ENCODE data around the gene CLSTN3. TPM values are rescaled to one million over a fixed set of nuclear protein-coding genes. Genes with fewer than 3 reads are reported as not detected.
A peak's percentile ranks its signal among the peaks of the same experiment; 100 is the strongest.

Gene CLSTN3
- total RNA-seq, 1 donor from 2014 or later = 50.8 TPM

DNA sequence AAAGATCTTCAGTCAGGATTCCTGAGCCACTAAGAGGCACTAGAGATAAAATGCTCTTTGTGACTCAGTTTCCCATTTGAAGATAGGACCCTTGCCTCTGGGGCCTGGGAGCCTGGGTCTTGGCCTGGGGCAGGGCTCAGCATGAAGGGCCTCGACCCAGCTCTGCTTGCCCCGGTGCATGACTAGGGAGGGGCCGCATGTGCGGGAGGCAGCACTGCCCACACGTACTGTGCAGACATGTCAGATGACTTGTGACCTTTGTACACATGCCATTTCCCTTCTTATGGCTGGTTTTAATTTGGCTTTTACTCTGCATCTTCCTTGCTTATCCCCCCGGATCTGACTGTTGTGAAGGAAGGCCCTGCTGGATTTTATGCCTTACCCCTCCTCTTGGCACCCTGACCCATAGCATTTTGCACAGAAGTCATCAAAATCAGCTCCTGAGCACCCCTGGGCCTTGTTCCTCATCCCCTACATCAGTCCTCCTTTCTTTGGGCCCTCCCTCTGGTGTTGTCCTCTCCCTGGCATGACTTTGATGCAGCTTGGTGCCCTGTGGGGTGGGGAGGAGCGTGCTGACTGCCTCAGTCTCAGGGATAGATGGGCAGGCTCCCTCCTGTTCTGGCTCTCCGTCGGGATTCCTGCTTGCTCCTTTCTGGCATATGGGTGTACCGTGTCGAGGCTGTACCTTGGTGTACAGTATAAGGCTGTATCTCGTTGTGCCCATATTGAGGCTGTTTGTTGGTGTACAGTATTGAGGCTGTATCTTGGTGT, 4.4 kb downstream of the CLSTN3 start:
- DNase-seq (ENCODE audit: low spot score) = no peak
- Mint-ChIP-seq H3K36me3 (ENCODE audit: low read depth) (peaks cover 52% of the 10 kb centered on the region), H3K4me1 (ENCODE audit: low read depth) (peaks cover 33% of the 10 kb centered on the region), H3K27me3 (ENCODE audit: insufficient read depth) (no peaks in the 10 kb centered on the region), H3K9me3 (no peaks in the 10 kb centered on the region), H3K4me3 (no peak overlapping the region), H3K27ac (peak overlapping the region; percentile 15)
- intact Hi-C loops (cut with micrococcal nuclease) = loop anchor here (5.0 kb wide), 1 partner anchor 642 kb away; the partner anchor contains the start of genes MRPL51 and NCAPD2

GRCh38 chr12:7136071-7136470, 5.9 kb downstream of the CLSTN3 start:
- DNase-seq (ENCODE audit: low spot score) = no peak

GRCh38 chr12:7136676-7137075, 6.5 kb downstream of the CLSTN3 start:
- no peak for DNase-seq (ENCODE audit: low spot score)
- Mint-ChIP-seq H3K4me3 (no peak overlapping the region), H3K4me1 (ENCODE audit: low read depth) (peaks cover 20% of the 10 kb centered on the region), H3K27me3 (ENCODE audit: insufficient read depth) (no peaks in the 10 kb centered on the region), H3K27ac (no peak overlapping the region), H3K36me3 (ENCODE audit: low read depth) (peaks cover 63% of the 10 kb centered on the region), H3K9me3 (no peaks in the 10 kb centered on the region)
- intact Hi-C loops (cut with micrococcal nuclease) = no loop called here

More at GRCh38 chr12:7136071-7136470, 5.9 kb downstream of the CLSTN3 start:
- Mint-ChIP-seq H3K4me1 (ENCODE audit: low read depth) (peaks cover 26% of the 10 kb centered on the region), H3K36me3 (ENCODE audit: low read depth) (peaks cover 57% of the 10 kb centered on the region), H3K9me3 (no peaks in the 10 kb centered on the region), H3K4me3 (no peak overlapping the region), H3K27me3 (ENCODE audit: insufficient read depth) (no peaks in the 10 kb centered on the region), H3K27ac (no peak overlapping the region)
- intact Hi-C loops (cut with micrococcal nuclease) = no loop called here

DNA sequence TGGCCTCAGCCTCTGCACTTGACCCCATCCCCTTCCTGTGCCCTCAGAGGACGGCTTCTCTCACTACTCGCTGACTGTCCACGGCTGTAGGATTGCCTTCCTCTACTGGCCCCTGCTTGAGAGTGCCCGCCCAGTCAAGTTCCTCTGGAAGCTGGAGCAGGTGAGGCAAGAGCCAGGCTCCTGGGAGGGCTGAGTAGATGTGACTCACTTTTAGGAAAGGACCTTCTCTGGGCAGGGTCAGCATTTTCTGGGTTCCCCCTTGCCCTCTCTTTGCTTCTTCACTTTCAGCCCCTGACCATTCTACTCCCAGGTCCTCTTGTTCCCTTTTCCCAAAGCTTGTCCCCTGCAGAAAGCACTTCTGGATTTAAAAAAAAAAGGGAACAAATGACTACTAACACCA, 7.7 kb downstream of the CLSTN3 start:
- H3K9me3 Mint-ChIP-seq = no peaks in the 10 kb centered on the region
- no peaks in the 10 kb centered on the region for H3K27me3 Mint-ChIP-seq (ENCODE audit: insufficient read depth)
- peaks cover 7% of the 10 kb centered on the region for H3K4me1 Mint-ChIP-seq (ENCODE audit: low read depth)
- no peak for DNase-seq (ENCODE audit: low spot score)
- no peak overlapping the region for H3K27ac Mint-ChIP-seq
- intact Hi-C loops (cut with micrococcal nuclease) = no loop called here
- no peak overlapping the region for H3K4me3 Mint-ChIP-seq
- H3K36me3 Mint-ChIP-seq (ENCODE audit: low read depth) = peaks cover 67% of the 10 kb centered on the region

DNA sequence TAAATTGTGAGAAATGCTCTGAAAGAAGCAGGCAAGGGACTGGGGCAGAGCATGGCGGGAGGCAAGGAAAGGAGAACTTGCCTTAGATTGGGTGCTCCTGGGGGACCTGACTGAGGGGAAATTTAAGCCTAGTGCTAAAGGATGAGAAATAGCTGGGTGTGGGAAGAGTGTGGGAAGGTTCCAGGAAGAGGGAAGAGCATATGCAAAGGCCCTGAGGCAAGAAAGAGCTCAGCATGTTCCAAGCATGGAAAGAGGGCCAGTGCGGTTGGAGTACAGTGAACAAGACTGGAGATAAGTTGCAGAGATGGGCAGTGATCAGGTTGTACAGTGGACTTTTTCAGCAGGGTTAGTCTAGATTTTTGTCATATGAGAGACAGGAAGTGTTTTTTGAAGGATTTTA, 9.0 kb downstream of the CLSTN3 start:
- no peak overlapping the region for H3K27ac Mint-ChIP-seq
- intact Hi-C loops (cut with micrococcal nuclease) = no loop called here
- no peak for DNase-seq (ENCODE audit: low spot score)
- no peaks in the 10 kb centered on the region for H3K9me3 Mint-ChIP-seq
- H3K4me1 Mint-ChIP-seq (ENCODE audit: low read depth) = peaks cover 6% of the 10 kb centered on the region
- H3K27me3 Mint-ChIP-seq (ENCODE audit: insufficient read depth) = no peaks in the 10 kb centered on the region
- peaks cover 63% of the 10 kb centered on the region for H3K36me3 Mint-ChIP-seq (ENCODE audit: low read depth)
- no peak overlapping the region for H3K4me3 Mint-ChIP-seq

- no peak overlapping the region for H3K27ac Mint-ChIP-seq
- no peaks in the 10 kb centered on the region for H3K27me3 Mint-ChIP-seq (ENCODE audit: insufficient read depth)
- no peaks in the 10 kb centered on the region for H3K9me3 Mint-ChIP-seq
- peaks cover 53% of the 10 kb centered on the region for H3K36me3 Mint-ChIP-seq (ENCODE audit: low read depth)
- peaks cover 6% of the 10 kb centered on the region for H3K4me1 Mint-ChIP-seq (ENCODE audit: low read depth)
- intact Hi-C loops (cut with micrococcal nuclease) = loop anchor here (1.0 to 2.0 kb wide), 3 partner anchors 48 to 497 kb away; partner anchors contain the start of gene PEX5
- DNase-seq (ENCODE audit: low spot score) = no peak
- no peak overlapping the region for H3K4me3 Mint-ChIP-seq
Observed at GRCh38 chr12:7141351-7142005, 11.3 kb downstream of the CLSTN3 start.

DNA sequence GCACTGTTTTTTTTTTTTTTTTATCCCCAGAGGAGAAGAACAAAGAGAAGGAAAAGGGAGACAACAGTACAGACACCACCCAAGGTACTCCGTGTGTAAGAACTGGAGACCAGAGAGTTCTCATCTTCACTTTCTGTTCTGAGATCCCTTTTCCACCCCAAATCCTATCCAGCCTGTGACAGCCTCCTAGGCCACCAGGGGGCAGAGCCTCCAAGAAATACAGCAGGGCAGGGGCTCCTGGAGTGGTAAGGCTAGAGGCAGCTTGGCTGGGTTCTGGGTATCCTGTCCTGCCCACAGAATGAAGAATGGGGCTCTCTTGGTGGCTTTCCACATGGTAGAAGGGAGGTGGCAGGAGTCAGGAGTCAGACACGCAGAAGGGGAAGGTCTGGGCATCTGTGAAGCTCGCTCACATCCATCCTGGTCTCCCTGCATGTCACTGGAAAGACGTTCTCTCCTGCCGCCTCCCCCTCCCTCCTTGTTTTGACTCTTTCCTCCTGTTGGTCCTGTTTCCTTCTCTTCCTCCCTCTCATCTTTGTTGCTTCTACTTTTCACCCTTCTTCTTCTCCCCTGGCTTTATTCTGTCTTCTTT, 12.0 kb downstream of the CLSTN3 start:
- Mint-ChIP-seq H3K4me1 (ENCODE audit: low read depth) (peaks cover 6% of the 10 kb centered on the region), H3K36me3 (ENCODE audit: low read depth) (peaks cover 55% of the 10 kb centered on the region), H3K27me3 (ENCODE audit: insufficient read depth) (no peaks in the 10 kb centered on the region), H3K4me3 (no peak overlapping the region), H3K9me3 (no peaks in the 10 kb centered on the region), H3K27ac (peak overlapping the region; percentile 24)
- intact Hi-C loops (cut with micrococcal nuclease) = loop anchor here (1.0 to 2.0 kb wide), 3 partner anchors 47 to 496 kb away; partner anchors contain the start of gene PEX5
- peak; percentile 32 for DNase-seq (ENCODE audit: low spot score)

DNA sequence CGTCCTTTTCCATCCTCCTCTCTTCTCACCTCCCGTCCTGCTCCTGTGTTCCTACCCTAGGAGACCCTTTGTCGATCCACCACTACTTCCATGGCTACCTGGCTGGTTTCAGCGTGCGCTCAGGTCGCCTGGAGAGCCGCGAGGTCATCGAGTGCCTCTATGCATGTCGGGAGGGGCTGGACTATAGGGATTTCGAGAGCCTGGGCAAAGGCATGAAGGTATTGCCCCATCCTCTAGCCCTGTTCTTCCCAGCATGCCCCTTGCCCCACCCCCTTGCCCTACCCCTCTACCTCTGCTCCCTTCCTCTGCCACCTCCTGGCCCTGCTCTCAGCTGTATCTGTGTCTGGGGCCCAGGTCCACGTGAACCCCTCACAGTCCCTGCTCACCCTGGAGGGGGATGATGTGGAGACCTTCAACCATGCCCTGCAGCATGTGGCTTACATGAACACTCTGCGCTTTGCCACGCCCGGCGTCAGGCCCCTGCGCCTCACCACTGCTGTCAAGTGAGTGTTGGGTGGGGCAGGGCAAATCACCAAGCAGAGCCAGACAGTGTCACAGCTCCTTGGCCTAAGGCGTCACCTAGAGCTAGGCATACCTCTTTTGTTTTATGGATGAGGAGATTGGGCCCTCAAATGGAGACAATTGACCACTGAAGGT, 12.8 kb downstream of the CLSTN3 start:
- Mint-ChIP-seq H3K4me1 (ENCODE audit: low read depth) (peaks cover 6% of the 10 kb centered on the region), H3K27ac (no peak overlapping the region), H3K36me3 (ENCODE audit: low read depth) (peaks cover 48% of the 10 kb centered on the region), H3K9me3 (no peaks in the 10 kb centered on the region), H3K27me3 (ENCODE audit: insufficient read depth) (no peaks in the 10 kb centered on the region), H3K4me3 (no peak overlapping the region)
- intact Hi-C loops (cut with micrococcal nuclease) = loop anchor here (1.0 to 2.0 kb wide), 3 partner anchors 46 to 495 kb away; partner anchors contain the start of gene PEX5
- no peak for DNase-seq (ENCODE audit: low spot score)

DNA sequence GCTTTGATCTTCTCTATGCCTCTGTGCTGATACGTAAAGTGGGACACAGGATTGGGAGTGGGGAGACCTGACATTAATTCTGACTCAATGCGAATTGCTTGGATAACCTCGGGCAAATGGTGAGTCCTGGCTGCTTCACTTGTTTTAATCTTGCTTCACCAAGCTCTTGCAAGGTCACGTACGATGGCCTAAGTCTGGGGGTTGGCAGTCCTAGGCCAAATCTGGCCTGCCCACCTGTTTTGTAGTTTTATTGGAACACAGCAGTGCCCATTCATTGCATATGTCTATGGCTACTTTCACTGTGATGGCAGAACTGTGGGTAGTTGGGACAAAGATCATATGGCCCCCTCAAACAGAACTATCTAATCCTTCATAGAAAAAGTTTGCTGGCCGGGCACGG, 13.4 kb downstream of the CLSTN3 start:
- H3K27me3 Mint-ChIP-seq (ENCODE audit: insufficient read depth) = no peaks in the 10 kb centered on the region
- H3K4me3 Mint-ChIP-seq = no peak overlapping the region
- intact Hi-C loops (cut with micrococcal nuclease) = loop anchor here (2.0 kb wide), 1 partner anchor 317 kb away; no protein-coding TSS in a partner anchor
- H3K27ac Mint-ChIP-seq = no peak overlapping the region
- H3K36me3 Mint-ChIP-seq (ENCODE audit: low read depth) = peaks cover 49% of the 10 kb centered on the region
- H3K9me3 Mint-ChIP-seq = no peaks in the 10 kb centered on the region
- H3K4me1 Mint-ChIP-seq (ENCODE audit: low read depth) = peaks cover 6% of the 10 kb centered on the region
- DNase-seq (ENCODE audit: low spot score) = no peak

GRCh38 chr12:7144414-7145120, 14.4 kb downstream of the CLSTN3 start:
- Mint-ChIP-seq H3K27me3 (ENCODE audit: insufficient read depth) (no peaks in the 10 kb centered on the region), H3K4me3 (no peak overlapping the region), H3K4me1 (ENCODE audit: low read depth) (no peaks in the 10 kb centered on the region), H3K36me3 (ENCODE audit: low read depth) (peaks cover 45% of the 10 kb centered on the region), H3K27ac (no peak overlapping the region), H3K9me3 (no peaks in the 10 kb centered on the region)
- DNase-seq (ENCODE audit: low spot score) = no peak
- intact Hi-C loops (cut with micrococcal nuclease) = no loop called here

- no peak overlapping the region for H3K27ac Mint-ChIP-seq
- intact Hi-C loops (cut with micrococcal nuclease) = no loop called here
Observed at GRCh38 chr12:7145671-7146070, 15.5 kb downstream of the CLSTN3 start.

GRCh38 chr12:7146228-7146627, 16.1 kb downstream of the CLSTN3 start:
- Mint-ChIP-seq H3K4me1 (ENCODE audit: low read depth) (peaks cover 5% of the 10 kb centered on the region), H3K4me3 (no peak overlapping the region), H3K27ac (no peak overlapping the region), H3K9me3 (no peaks in the 10 kb centered on the region), H3K27me3 (ENCODE audit: insufficient read depth) (no peaks in the 10 kb centered on the region), H3K36me3 (ENCODE audit: low read depth) (peaks cover 49% of the 10 kb centered on the region)
- no peak for DNase-seq (ENCODE audit: low spot score)
- intact Hi-C loops (cut with micrococcal nuclease) = no loop called here

More at GRCh38 chr12:7145671-7146070, 15.5 kb downstream of the CLSTN3 start:
- no peak for DNase-seq (ENCODE audit: low spot score)
- H3K36me3 Mint-ChIP-seq (ENCODE audit: low read depth) = peaks cover 49% of the 10 kb centered on the region
- no peaks in the 10 kb centered on the region for H3K27me3 Mint-ChIP-seq (ENCODE audit: insufficient read depth)
- H3K4me3 Mint-ChIP-seq = no peak overlapping the region
- peaks cover 5% of the 10 kb centered on the region for H3K4me1 Mint-ChIP-seq (ENCODE audit: low read depth)
- H3K9me3 Mint-ChIP-seq = no peaks in the 10 kb centered on the region

Data from activated T-helper 1 cell treated with anti-CD3 and anti-CD28 coated beads, Interleukin-12 subunit alpha, Interleukin-12 subunit beta, Interleukin-2, Interleukin-4 antibody, amounts not matched to agents 30 ng/mL and 10 ng/mL and 1 ng/mL, durations not matched to agents 14 hours and 24 hours and 36 hours (primary cell).